Thyroid gland (tissue), 4 donors: ENCODE measurements around the gene VIL1.

Experiments used
- CTCF ChIP-seq, 6 experiments: fragments of 200-600 bp in 3 of 6; fragments of 450-650 bp in 3 of 6; sonication (generic) in 3 of 6; IDR thresholded peaks; one replicate each; pipeline ENCODE4 v1.5.1; 2016 to 2019; ENCODE audit warnings: antibody characterized with exemption in 6 of 6, mild to moderate bottlenecking in 2 of 6, inconsistent platforms in 1 of 6, moderate library complexity in 1 of 6
- POLR2A ChIP-seq, 2 donors: fragments of 450-650 bp; IDR thresholded peaks; one replicate each; pipeline ENCODE4 v1.6.1; 2017; ENCODE audit warnings: antibody characterized with exemption in 2 of 2, mild to moderate bottlenecking in 2 of 2, moderate library complexity in 1 of 2

GRCh38 chr2:218421027-218421426 is 2.1 kb downstream of the VIL1 start:
- TF ChIP-seq POLR2A (IDR thresholded peaks at IDR 0.05) = no peak
- no peak for TF ChIP-seq CTCF (IDR thresholded peaks at IDR 0.05)
